Hepatocyte (in vitro differentiated cells): ENCODE results near the gene APEH. TPM values are rescaled to one million over a fixed set of nuclear protein-coding genes. Genes with fewer than 3 reads are reported as not detected.

Experiments used
- DNase-seq: peaks from one replicate; pipeline ENCODE4 v3.0.0-alpha.2; 2016; ENCODE audit warnings: low spot score
- H2AFZ ChIP-seq: fragments of 200-600 bp; sonication (generic); 2 replicates; pipeline ENCODE4 v1.6.0; 2016; ENCODE audit warnings: antibody characterized with exemption, mild to moderate bottlenecking
- H3K27ac ChIP-seq: fragments of 200-600 bp; sonication (generic); 2 replicates; pipeline ENCODE4 v1.5.1; 2016; ENCODE audit warnings: mild to moderate bottlenecking
- H3K27me3 ChIP-seq: fragments of 200-600 bp; sonication (generic); 2 replicates; pipeline ENCODE4 v1.6.1; 2016
- H3K36me3 ChIP-seq: fragments of 200-600 bp; sonication (generic); replicated peaks from 2 replicates; pipeline ENCODE4 v1.5.1; 2016; ENCODE audit warnings: low read depth; ENCODE audit not compliant: insufficient read depth
- H3K4me1 ChIP-seq: fragments of 200-600 bp; sonication (generic); 2 replicates; pipeline ENCODE4 v1.5.1; 2016; ENCODE audit warnings: mild to moderate bottlenecking, moderate library complexity; ENCODE audit not compliant: insufficient read depth
- H3K4me2 ChIP-seq: fragments of 200-600 bp; sonication (generic); 2 replicates; pipeline ENCODE4 v1.6.0; 2016
- H3K4me3 ChIP-seq: fragments of 200-600 bp; sonication (generic); 2 replicates; pipeline ENCODE4 v1.5.1; 2016; ENCODE audit warnings: mild to moderate bottlenecking
- H3K79me2 ChIP-seq: fragments of 200-600 bp; sonication (generic); 2 replicates; pipeline ENCODE4 v1.6.0; 2017; ENCODE audit warnings: mild to moderate bottlenecking
- H3K9me2 ChIP-seq: fragments of 200-600 bp; sonication (generic); replicated peaks from 2 replicates; pipeline ENCODE4 v1.6.0; 2017; ENCODE audit warnings: mild to moderate bottlenecking; ENCODE audit not compliant: insufficient read depth
- H3K9me3 ChIP-seq: fragments of 200-600 bp; sonication (generic); 2 replicates; pipeline ENCODE4 v1.5.1; 2016; ENCODE audit warnings: low read depth, mild to moderate bottlenecking
- H4K20me1 ChIP-seq: fragments of 200-600 bp; sonication (generic); 2 replicates; pipeline ENCODE4 v1.6.0; 2016; ENCODE audit warnings: mild to moderate bottlenecking; ENCODE audit not compliant: insufficient read depth, poor library complexity, severe bottlenecking
- CTCF ChIP-seq: fragments of 200-600 bp; sonication (generic); IDR thresholded peaks from 2 replicates; pipeline ENCODE4 v1.5.1; 2016; ENCODE audit warnings: antibody characterized with exemption, mild to moderate bottlenecking; ENCODE audit not compliant: poor library complexity
- EZH2 ChIP-seq: fragments of 200-600 bp; sonication (generic); IDR thresholded peaks from 2 replicates; pipeline ENCODE4 v1.6.1; 2016; ENCODE audit warnings: antibody characterized with exemption, mild to moderate bottlenecking, borderline replicate concordance
- EZH2phosphoT487 ChIP-seq: fragments of 200-600 bp; sonication (generic); IDR thresholded peaks from one replicate; pipeline ENCODE4 v1.6.1; 2018; ENCODE audit warnings: antibody characterized with exemption, mild to moderate bottlenecking, low read depth, moderate library complexity; ENCODE audit not compliant: unreplicated experiment, severe bottlenecking
- WGBS: methylation state at CpG from one replicate; pipeline ENCODE4 v1.1.6; 2016; ENCODE audit warnings: low lambda C conversion rate; ENCODE audit errors: missing lambda C conversion rate; 5-methylcytosine and 5-hydroxymethylcytosine counted together
- polyA plus RNA-seq: library from polyadenylated mRNA; unstranded; fragments of >200 nt; fragmentation: Nextera tagmentation; extraction: Ambion mirVana; gene quantifications from 2 replicates; pipeline ENCODE4 v1.2.1, GENCODE V29; 2016
- total RNA-seq: library from RNA; depleted of rRNA; stranded (reverse); fragments of >200 nt; gene quantifications from 2 replicates; pipeline ENCODE4 v1.2.3, GENCODE V29; 2014

Gene APEH
- total and polyA plus RNA-seq, 2 experiments from 2014 or later = 120 to 148 TPM

- TF ChIP-seq CTCF (no peak), EZH2phosphoT487 (no peak), EZH2 (no peak)
- H3K4me3 ChIP-seq = no peak overlapping the region
- no peaks in the 10 kb centered on the region for H3K79me2 ChIP-seq
- H3K27ac ChIP-seq = no peak overlapping the region
- H3K4me2 ChIP-seq = no peak overlapping the region
- no peaks in the 10 kb centered on the region for H4K20me1 ChIP-seq
- no peak overlapping the region for H2AFZ ChIP-seq
- H3K9me3 ChIP-seq = no peaks in the 10 kb centered on the region
- WGBS = 87% methylated on average over 18 of the region's 18 CpGs
- no peak for DNase-seq
- H3K36me3 ChIP-seq = no peaks in the 10 kb centered on the region
- H3K9me2 ChIP-seq = no peaks in the 10 kb centered on the region
- H3K27me3 ChIP-seq = no peaks in the 10 kb centered on the region
- H3K4me1 ChIP-seq = peaks cover 3% of the 10 kb centered on the region
Measured at GRCh38 chr3:49656541-49657112, 17.5 kb upstream of the APEH start.

GRCh38 chr3:49657208-49657915 is 16.8 kb upstream of the APEH start:
- Histone ChIP-seq H3K4me3 (no peak overlapping the region), H3K79me2 (no peaks in the 10 kb centered on the region), H3K9me2 (no peaks in the 10 kb centered on the region), H2AFZ (no peak overlapping the region), H4K20me1 (no peaks in the 10 kb centered on the region), H3K4me1 (peaks cover 3% of the 10 kb centered on the region), H3K4me2 (no peak overlapping the region), H3K9me3 (no peaks in the 10 kb centered on the region), H3K27ac (no peak overlapping the region), H3K36me3 (no peaks in the 10 kb centered on the region), H3K27me3 (no peaks in the 10 kb centered on the region)
- DNase-seq = no peak
- WGBS = 94% methylated on average over 36 of the region's 36 CpGs
- TF ChIP-seq EZH2 (no peak), CTCF (no peak), EZH2phosphoT487 (no peak)

GRCh38 chr3:49658711-49659110 is 15.4 kb upstream of the APEH start:
- H3K4me3 ChIP-seq = no peak overlapping the region
- no peak overlapping the region for H3K4me2 ChIP-seq
- no peak for DNase-seq
- no peaks in the 10 kb centered on the region for H4K20me1 ChIP-seq
- no peak overlapping the region for H3K27ac ChIP-seq
- no peaks in the 10 kb centered on the region for H3K36me3 ChIP-seq
- peaks cover 3% of the 10 kb centered on the region for H3K4me1 ChIP-seq
- H3K9me2 ChIP-seq = no peaks in the 10 kb centered on the region
- H3K9me3 ChIP-seq = no peaks in the 10 kb centered on the region
- no peaks in the 10 kb centered on the region for H3K79me2 ChIP-seq
- TF ChIP-seq EZH2 = no peak
- no peak for TF ChIP-seq CTCF
- TF ChIP-seq EZH2phosphoT487 = no peak
- no peak overlapping the region for H2AFZ ChIP-seq
- H3K27me3 ChIP-seq = no peaks in the 10 kb centered on the region
- 46% methylated on average over 2 of the region's 2 CpGs for WGBS
